ENCODE measurements around the gene THOP1. TPM values are rescaled to one million over a fixed set of nuclear protein-coding genes. Genes with fewer than 3 reads are reported as not detected.

Gene THOP1
- total RNA-seq, 1 donor from 2014 or later, result 105 TPM

DNA sequence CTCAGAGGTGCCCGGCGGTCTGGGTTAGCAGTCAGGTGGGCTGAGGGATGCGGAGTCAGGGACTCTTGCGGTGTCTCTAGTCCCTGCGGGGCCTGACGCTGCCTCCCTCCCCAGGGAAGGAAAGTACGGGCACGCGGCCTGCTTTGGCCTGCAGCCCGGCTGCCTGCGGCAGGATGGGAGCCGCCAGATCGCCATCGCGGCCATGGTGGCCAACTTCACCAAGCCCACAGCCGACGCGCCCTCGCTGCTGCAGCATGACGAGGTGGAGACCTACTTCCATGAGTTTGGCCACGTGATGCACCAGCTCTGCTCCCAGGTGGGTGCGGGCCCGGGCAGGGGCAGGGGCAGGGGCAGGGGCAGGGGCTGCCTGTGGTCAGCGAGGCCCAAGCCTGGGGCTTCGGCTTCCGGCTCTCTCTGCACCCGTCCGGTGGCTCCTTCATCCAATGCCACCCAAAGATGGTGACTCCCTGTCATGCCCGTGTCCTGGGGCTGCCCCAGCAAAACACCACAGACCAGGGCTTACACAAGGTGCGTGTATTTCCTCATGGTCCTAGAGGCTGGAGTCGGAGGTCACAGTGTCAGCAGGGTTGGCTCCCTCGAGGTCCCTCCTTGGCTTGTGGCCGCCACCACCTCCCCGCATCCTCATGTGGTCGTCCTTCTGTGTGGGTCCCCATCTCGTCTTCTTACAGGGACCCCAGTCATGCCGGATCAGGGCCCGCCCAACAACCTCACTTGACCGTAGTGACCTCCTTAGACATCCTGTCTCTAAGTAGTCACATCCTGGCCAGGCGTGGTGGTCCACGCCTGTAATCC, 23.0 kb downstream of the THOP1 start:
- no peaks in the 10 kb centered on the region for H3K27me3 ChIP-seq
- H4K20me1 ChIP-seq (ENCODE audit: low read depth), result peaks cover 5% of the 10 kb centered on the region
- no peak overlapping the region for H3K9ac ChIP-seq
- DNase-seq (ENCODE audit: low spot score), result no peak
- no peak overlapping the region for H3K4me3 Mint-ChIP-seq
- no peak overlapping the region for H3K27ac Mint-ChIP-seq
- no peaks in the 10 kb centered on the region for H3K79me2 ChIP-seq (ENCODE audit: low read depth)
- no peak overlapping the region for H3K4me3 ChIP-seq
- H2AFZ ChIP-seq (replicated peaks), result no peak overlapping the region
- TF ChIP-seq EZH2 (IDR thresholded peaks at IDR 0.05), result no peak
- no peak for TF ChIP-seq CTCF (IDR thresholded peaks at IDR 0.05)
- no peak for TF ChIP-seq EZH2phosphoT487 (IDR thresholded peaks at IDR 0.05)
- peaks cover 4% of the 10 kb centered on the region for H3K27me3 Mint-ChIP-seq (ENCODE audit: insufficient read depth, low read depth)
- no peaks in the 10 kb centered on the region for H3F3A ChIP-seq (ENCODE audit: low read depth)
- no peaks in the 10 kb centered on the region for H3K9me3 Mint-ChIP-seq
- no peaks in the 10 kb centered on the region for H3K4me1 ChIP-seq
- H3K4me1 Mint-ChIP-seq, result no peaks in the 10 kb centered on the region
- H3K9me3 ChIP-seq (ENCODE audit: low read depth), result no peaks in the 10 kb centered on the region
- H3K36me3 Mint-ChIP-seq, result peaks cover 11% of the 10 kb centered on the region
- H3K27ac ChIP-seq, result no peak overlapping the region
- no peak overlapping the region for H3K4me2 ChIP-seq
- H3K36me3 ChIP-seq, result no peaks in the 10 kb centered on the region

- no peaks in the 10 kb centered on the region for H3K27me3 ChIP-seq
- no peaks in the 10 kb centered on the region for H3K36me3 ChIP-seq
- TF ChIP-seq EZH2phosphoT487 (IDR thresholded peaks at IDR 0.05), result no peak
- no peak for TF ChIP-seq CTCF (IDR thresholded peaks at IDR 0.05)
- TF ChIP-seq EZH2 (IDR thresholded peaks at IDR 0.05), result no peak
- no peaks in the 10 kb centered on the region for H3F3A ChIP-seq (ENCODE audit: low read depth)
- Mint-ChIP-seq H3K27ac (no peak overlapping the region), H3K9me3 (no peaks in the 10 kb centered on the region), H3K4me3 (no peak overlapping the region), H3K4me1 (no peaks in the 10 kb centered on the region), H3K36me3 (peaks cover 9% of the 10 kb centered on the region), H3K27me3 (ENCODE audit: insufficient read depth, low read depth) (peaks cover 4% of the 10 kb centered on the region)
- H3K27ac ChIP-seq, result no peak overlapping the region
- H3K9ac ChIP-seq, result no peak overlapping the region
- H3K9me3 ChIP-seq (ENCODE audit: low read depth), result no peaks in the 10 kb centered on the region
- H3K4me2 ChIP-seq, result no peak overlapping the region
- H3K4me1 ChIP-seq, result no peaks in the 10 kb centered on the region
- no peak overlapping the region for H3K4me3 ChIP-seq
- H2AFZ ChIP-seq (replicated peaks), result no peak overlapping the region
- DNase-seq (ENCODE audit: low spot score), result no peak
- H3K79me2 ChIP-seq (ENCODE audit: low read depth), result no peaks in the 10 kb centered on the region
- H4K20me1 ChIP-seq (ENCODE audit: low read depth), result no peaks in the 10 kb centered on the region
Measured at GRCh38 chr19:2809387-2810140, 24.3 kb downstream of the THOP1 start.

DNA sequence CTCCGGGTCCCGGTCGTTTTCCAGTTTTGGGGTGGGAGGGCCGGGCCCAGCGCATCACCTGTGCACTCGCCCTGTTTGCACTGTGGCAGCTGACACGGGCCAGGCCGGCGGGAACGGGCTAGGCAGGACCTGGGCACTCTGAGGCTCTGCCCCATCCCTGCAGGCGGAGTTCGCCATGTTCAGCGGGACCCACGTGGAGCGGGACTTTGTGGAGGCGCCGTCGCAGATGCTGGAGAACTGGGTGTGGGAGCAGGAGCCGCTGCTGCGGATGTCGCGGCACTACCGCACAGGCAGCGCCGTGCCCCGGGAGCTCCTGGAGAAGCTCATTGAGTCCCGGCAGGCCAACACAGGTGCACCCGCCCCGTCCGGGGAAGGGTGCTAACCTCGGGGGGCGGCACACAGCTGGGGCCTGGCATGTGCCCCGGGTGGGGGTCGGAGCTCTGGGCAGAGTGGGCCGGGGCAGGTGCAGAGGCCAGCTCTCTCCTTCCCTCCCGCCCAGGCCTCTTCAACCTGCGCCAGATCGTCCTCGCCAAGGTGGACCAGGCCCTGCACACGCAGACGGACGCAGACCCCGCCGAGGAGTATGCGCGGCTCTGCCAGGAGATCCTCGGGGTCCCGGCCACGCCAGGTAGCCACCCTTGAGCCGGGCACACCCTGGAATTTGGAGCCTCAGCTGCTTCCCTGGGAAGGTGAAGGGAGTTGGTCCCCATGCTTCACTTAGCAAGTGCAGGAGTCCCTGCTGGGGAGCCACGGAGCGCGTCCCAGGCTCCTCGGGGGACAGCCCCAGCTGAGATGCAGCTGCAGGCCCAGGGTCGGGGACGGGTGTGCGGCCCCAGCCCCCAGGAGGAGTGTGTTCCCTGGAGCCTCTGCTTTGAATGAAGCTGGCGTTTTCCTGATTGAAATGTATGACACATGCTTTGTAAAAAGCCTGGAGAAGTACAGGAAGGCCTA, 25.1 kb downstream of the THOP1 start:
- Histone ChIP-seq H3K9ac (no peak overlapping the region), H3F3A (ENCODE audit: low read depth) (no peaks in the 10 kb centered on the region), H3K4me1 (no peaks in the 10 kb centered on the region), H2AFZ (replicated peaks) (no peak overlapping the region), H3K27me3 (no peaks in the 10 kb centered on the region), H4K20me1 (ENCODE audit: low read depth) (peaks cover 7% of the 10 kb centered on the region), H3K9me3 (ENCODE audit: low read depth) (no peaks in the 10 kb centered on the region), H3K27ac (no peak overlapping the region), H3K79me2 (ENCODE audit: low read depth) (no peaks in the 10 kb centered on the region), H3K4me2 (no peak overlapping the region), H3K36me3 (no peaks in the 10 kb centered on the region), H3K4me3 (no peak overlapping the region)
- DNase-seq (ENCODE audit: low spot score), result no peak
- Mint-ChIP-seq H3K4me1 (no peaks in the 10 kb centered on the region), H3K27me3 (ENCODE audit: insufficient read depth, low read depth) (peaks cover 2% of the 10 kb centered on the region), H3K9me3 (no peaks in the 10 kb centered on the region), H3K4me3 (no peak overlapping the region), H3K27ac (no peak overlapping the region), H3K36me3 (peaks cover 7% of the 10 kb centered on the region)
- TF ChIP-seq EZH2phosphoT487 (IDR thresholded peaks at IDR 0.05) (no peak), CTCF (IDR thresholded peaks at IDR 0.05) (no peak), EZH2 (IDR thresholded peaks at IDR 0.05) (no peak)

All from neural progenitor cell (in vitro differentiated cells).